ENCODE data around the gene ATXN7L2.

The ATXN7L2 gene

GRCh38 chr1:109499081-109499480, 15.4 kb downstream of the ATXN7L2 start:
- ATAC-seq: no peak

- ATAC-seq: peak in 1 of 2 donors; percentile 29
Measured at GRCh38 chr1:109499661-109500536, 16.2 kb downstream of the ATXN7L2 start.

GRCh38 chr1:109500941-109501381, 17.3 kb downstream of the ATXN7L2 start:
- no peak for ATAC-seq

GRCh38 chr1:109501644-109502363, 18.1 kb downstream of the ATXN7L2 start:
- no peak for ATAC-seq

GRCh38 chr1:109502364-109502851, 18.7 kb downstream of the ATXN7L2 start:
- peak; percentile 55 to 75 for ATAC-seq

- no peak for ATAC-seq
Measured at GRCh38 chr1:109503935-109504334, 20.2 kb downstream of the ATXN7L2 start.

GRCh38 chr1:109504974-109505373, 21.3 kb downstream of the ATXN7L2 start:
- ATAC-seq: peak in 1 of 2 donors; percentile 48

- ATAC-seq: no peak
Measured at GRCh38 chr1:109508001-109508872, 24.5 kb downstream of the ATXN7L2 start.

- ATAC-seq: no peak
Measured at GRCh38 chr1:109508873-109509175, 25.1 kb downstream of the ATXN7L2 start.

- peak; percentile 65 to 72 for ATAC-seq
Measured at GRCh38 chr1:109509176-109510134, 25.8 kb downstream of the ATXN7L2 start, which contains the start of gene AMIGO1. TSS of gene AMIGO1 (minus strand) at chr1:109509727. CDS start at chr1:109508912, 815 bp downstream.

GRCh38 chr1:109513110-109513710, 29.5 kb downstream of the ATXN7L2 start:
- ATAC-seq: no peak

GRCh38 chr1:109514846-109515245, 31.1 kb downstream of the ATXN7L2 start:
- ATAC-seq: no peak

- no peak for ATAC-seq
Measured at GRCh38 chr1:109516872-109517271, 33.2 kb downstream of the ATXN7L2 start.

GRCh38 chr1:109517337-109517736, 33.6 kb downstream of the ATXN7L2 start:
- no peak for ATAC-seq

GRCh38 chr1:109521002-109521951, 37.6 kb downstream of the ATXN7L2 start:
- no peak for ATAC-seq

- ATAC-seq: no peak
Measured at GRCh38 chr1:109522026-109522425, 38.3 kb downstream of the ATXN7L2 start.

GRCh38 chr1:109523706-109524105, 40.0 kb downstream of the ATXN7L2 start:
- ATAC-seq: no peak

GRCh38 chr1:109527098-109527811, 43.5 kb downstream of the ATXN7L2 start:
- ATAC-seq: peak in 1 of 2 donors; percentile 21
